Measurements from ENCODE around the gene COL24A1. TPM values are rescaled to one million over a fixed set of nuclear protein-coding genes. Genes with fewer than 3 reads are reported as not detected.

The COL24A1 gene
- total RNA-seq, 1 experiment from 2014 or later: 0.08 TPM

DNA sequence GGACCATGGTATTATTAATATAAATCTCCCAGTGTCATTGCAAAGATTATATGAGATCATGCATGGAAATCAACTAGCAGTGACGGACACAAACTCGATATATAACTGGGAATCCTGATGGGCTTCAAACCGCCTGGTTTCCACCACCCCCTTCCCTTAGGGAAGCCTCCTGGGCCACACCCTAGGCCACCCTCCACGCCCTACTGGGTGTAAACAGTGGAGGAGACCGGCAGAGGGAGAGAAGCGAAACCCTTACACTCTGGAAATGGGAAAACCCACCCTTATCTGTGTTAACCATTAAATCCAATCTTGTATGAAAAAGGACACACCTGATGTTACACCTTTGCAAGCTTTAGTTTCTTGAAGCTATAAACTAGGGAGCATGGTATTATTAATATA, 447.7 kb downstream of the COL24A1 start:
- TF ChIP-seq, protein P1, sequence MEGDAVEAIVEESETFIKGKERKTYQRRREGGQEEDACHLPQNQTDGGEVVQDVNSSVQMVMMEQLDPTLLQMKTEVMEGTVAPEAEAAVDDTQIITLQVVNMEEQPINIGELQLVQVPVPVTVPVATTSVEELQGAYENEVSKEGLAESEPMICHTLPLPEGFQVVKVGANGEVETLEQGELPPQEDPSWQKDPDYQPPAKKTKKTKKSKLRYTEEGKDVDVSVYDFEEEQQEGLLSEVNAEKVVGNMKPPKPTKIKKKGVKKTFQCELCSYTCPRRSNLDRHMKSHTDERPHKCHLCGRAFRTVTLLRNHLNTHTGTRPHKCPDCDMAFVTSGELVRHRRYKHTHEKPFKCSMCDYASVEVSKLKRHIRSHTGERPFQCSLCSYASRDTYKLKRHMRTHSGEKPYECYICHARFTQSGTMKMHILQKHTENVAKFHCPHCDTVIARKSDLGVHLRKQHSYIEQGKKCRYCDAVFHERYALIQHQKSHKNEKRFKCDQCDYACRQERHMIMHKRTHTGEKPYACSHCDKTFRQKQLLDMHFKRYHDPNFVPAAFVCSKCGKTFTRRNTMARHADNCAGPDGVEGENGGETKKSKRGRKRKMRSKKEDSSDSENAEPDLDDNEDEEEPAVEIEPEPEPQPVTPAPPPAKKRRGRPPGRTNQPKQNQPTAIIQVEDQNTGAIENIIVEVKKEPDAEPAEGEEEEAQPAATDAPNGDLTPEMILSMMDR (IDR thresholded peaks at IDR 0.05): no peak; the same call in 1 of the 2 replicates
- TF ChIP-seq, protein P2, sequence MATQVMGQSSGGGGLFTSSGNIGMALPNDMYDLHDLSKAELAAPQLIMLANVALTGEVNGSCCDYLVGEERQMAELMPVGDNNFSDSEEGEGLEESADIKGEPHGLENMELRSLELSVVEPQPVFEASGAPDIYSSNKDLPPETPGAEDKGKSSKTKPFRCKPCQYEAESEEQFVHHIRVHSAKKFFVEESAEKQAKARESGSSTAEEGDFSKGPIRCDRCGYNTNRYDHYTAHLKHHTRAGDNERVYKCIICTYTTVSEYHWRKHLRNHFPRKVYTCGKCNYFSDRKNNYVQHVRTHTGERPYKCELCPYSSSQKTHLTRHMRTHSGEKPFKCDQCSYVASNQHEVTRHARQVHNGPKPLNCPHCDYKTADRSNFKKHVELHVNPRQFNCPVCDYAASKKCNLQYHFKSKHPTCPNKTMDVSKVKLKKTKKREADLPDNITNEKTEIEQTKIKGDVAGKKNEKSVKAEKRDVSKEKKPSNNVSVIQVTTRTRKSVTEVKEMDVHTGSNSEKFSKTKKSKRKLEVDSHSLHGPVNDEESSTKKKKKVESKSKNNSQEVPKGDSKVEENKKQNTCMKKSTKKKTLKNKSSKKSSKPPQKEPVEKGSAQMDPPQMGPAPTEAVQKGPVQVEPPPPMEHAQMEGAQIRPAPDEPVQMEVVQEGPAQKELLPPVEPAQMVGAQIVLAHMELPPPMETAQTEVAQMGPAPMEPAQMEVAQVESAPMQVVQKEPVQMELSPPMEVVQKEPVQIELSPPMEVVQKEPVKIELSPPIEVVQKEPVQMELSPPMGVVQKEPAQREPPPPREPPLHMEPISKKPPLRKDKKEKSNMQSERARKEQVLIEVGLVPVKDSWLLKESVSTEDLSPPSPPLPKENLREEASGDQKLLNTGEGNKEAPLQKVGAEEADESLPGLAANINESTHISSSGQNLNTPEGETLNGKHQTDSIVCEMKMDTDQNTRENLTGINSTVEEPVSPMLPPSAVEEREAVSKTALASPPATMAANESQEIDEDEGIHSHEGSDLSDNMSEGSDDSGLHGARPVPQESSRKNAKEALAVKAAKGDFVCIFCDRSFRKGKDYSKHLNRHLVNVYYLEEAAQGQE (IDR thresholded peaks at IDR 0.05; ENCODE audit: insufficient read depth in 1 of 2, low read depth in 2 of 2, low read length in 1 of 2): 0 out of 4 replicates have a peak, but pooled peaks of 1 of the 2 experiments have one; percentile 26
- ATAC-seq (peak; percentile 82), DNase-seq (ENCODE audit: low read depth, low spot score) (no peak)
- peaks cover 18% of the 10 kb centered on the region for H3K4me1 ChIP-seq (ENCODE audit: control insufficient read depth, insufficient read depth, low read length)
- H3K4me3 ChIP-seq (ENCODE audit: low read depth in 2 of 2, low read length in 2 of 2): peak overlapping the region; percentile 57 to 76
- H3K9me3 ChIP-seq (ENCODE audit: control insufficient read depth, insufficient read depth, low read depth, low read length): peaks cover 5% of the 10 kb centered on the region; the same call in 1 of the 2 replicates
- POLR2A ChIA-PET: interaction anchor here (0.9 to 1.0 kb wide), 3 partner anchors 53 to 433 kb away, joined by 3 to 4 read pairs (median 3); partner anchors contain the start of gene BCL10
- H3K27ac ChIP-seq (ENCODE audit: low read length): peak overlapping the region; percentile 96
- no TSS peak for BruUV-seq (replicated peaks)
- peaks cover 23% of the 10 kb centered on the region for H3K36me3 ChIP-seq (ENCODE audit: control insufficient read depth, insufficient read depth, low read length)
- intact Hi-C loops (cut with micrococcal nuclease; ENCODE audit: unreplicated experiment) (loop anchor here (2.0 to 10.0 kb wide), 4 partner anchors 143 to 446 kb away; partner anchors contain the start of gene COL24A1), in situ Hi-C loops (cut with HindIII; ENCODE audit: low pct_unique_long_range_greater_than_20kb, low sequenced_read_pairs) (no loop called here)
- H3K27me3 ChIP-seq (ENCODE audit: control insufficient read depth, insufficient read depth, low read length): no peaks in the 10 kb centered on the region
- CTCF ChIA-PET: interaction anchor here (0.5 to 1.6 kb wide), 9 partner anchors 13 to 401 kb away, joined by 3 to 12 read pairs (median 4); no protein-coding TSS in a partner anchor

DNA sequence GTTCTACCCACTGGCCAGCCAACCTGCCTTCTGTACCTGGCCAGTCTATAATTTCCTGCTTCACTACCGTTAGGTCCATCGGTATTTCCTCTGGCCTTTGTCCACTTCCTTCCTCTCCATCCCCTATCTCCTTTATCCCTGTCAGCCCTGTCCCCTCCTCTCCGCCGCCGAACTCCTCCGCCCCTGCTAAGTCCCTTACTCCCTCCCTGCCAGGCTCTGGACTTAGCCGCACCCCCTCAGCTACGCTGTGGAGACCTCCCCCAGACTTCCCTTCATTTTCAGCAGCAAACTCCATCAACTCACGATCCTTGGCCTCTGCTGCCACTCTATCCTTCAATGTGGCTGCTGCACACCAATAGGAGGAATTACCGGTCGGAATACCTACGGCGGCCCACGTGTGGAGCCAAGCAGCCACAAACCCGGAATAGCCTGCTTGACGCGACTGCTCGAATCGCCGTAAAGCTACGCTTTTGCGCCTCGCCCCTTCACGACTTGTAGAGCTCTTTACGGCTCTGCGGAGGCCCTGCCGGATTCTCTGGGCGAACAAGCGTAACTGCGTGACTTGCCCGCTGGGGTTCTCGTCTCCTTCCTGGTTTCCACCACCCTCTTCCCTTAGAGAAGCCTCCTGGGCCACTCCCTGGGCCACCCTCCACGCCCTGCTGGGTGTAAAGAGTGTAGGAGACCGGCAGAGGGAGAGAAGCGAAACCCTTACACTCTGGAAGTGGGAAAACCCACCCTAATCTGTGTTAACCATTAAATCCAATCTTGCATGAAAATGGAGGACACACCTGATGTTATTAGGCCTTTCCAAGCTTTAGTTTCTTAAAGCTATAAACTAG, 448.4 kb downstream of the COL24A1 start, which contains the start of gene ZNHIT6:
ZNHIT6 (minus strand) TSS at position 444 of the 839 bp plus-strand sequence; CDS start at position 295, 149 bp downstream.
- ChIA-PET POLR2A (interaction anchor here (0.6 to 1.0 kb wide), 4 partner anchors 11 to 432 kb away, joined by 3 to 6 read pairs (median 4); partner anchors contain the start of gene BCL10), CTCF (interaction anchor here (0.5 to 1.6 kb wide), 16 partner anchors 11 to 1226 kb away, joined by 3 to 12 read pairs (median 4); partner anchors contain the start of gene BCL10)
- DNase-seq (ENCODE audit: low read depth, low spot score): peak; percentile 98
- intact Hi-C loops (cut with micrococcal nuclease; ENCODE audit: unreplicated experiment): loop anchor here (2.0 to 10.0 kb wide), 4 partner anchors 144 to 447 kb away; partner anchors contain the start of gene COL24A1
- H3K27ac ChIP-seq (ENCODE audit: low read length): peak within 1 kb of the TSS; percentile 96
- TF ChIP-seq SIN3A (IDR thresholded peaks at IDR 0.05; ENCODE audit: borderline replicate concordance, insufficient read depth, low read depth, low read length) (peak; percentile 94), POLR2AphosphoS5 (IDR thresholded peaks at IDR 0.05; ENCODE audit: low read depth, low read length) (peak; percentile 97), TCF7L2 (IDR thresholded peaks at IDR 0.05; ENCODE audit: low read depth, low read length) (no peak)
- TF ChIP-seq, protein P1 (IDR thresholded peaks at IDR 0.05): peak; percentile 57
- TF ChIP-seq, protein P2 (IDR thresholded peaks at IDR 0.05; ENCODE audit: insufficient read depth in 1 of 2, low read depth in 2 of 2, low read length in 1 of 2): peak in 1 of 2 experiments; percentile 13; a peak in 1 of 4 replicates
- peaks cover 18% of the 10 kb centered on the region for H3K4me1 ChIP-seq (ENCODE audit: control insufficient read depth, insufficient read depth, low read length)
- H3K27me3 ChIP-seq (ENCODE audit: control insufficient read depth, insufficient read depth, low read length): no peaks in the 10 kb centered on the region
- H3K4me3 ChIP-seq (ENCODE audit: low read depth in 2 of 2, low read length in 2 of 2): peak within 1 kb of the TSS; percentile 57 to 76
- in situ Hi-C loops (cut with HindIII; ENCODE audit: low pct_unique_long_range_greater_than_20kb, low sequenced_read_pairs): no loop called here
- H3K36me3 ChIP-seq (ENCODE audit: control insufficient read depth, insufficient read depth, low read length): peaks cover 25% of the 10 kb centered on the region
- H3K9me3 ChIP-seq (ENCODE audit: control insufficient read depth, insufficient read depth, low read depth, low read length): no peaks in the 10 kb centered on the region
- BruUV-seq (replicated peaks): no TSS peak
- ATAC-seq: peak; percentile 97

Measured in Panc1 (cell line).